CD14-positive monocyte (primary cell): ENCODE measurements around the gene PTGR2. TPM values are rescaled to one million over a fixed set of nuclear protein-coding genes. Genes with fewer than 3 reads are reported as not detected.
"Not testable (repeated sequence)": the region's sequence is repeated elsewhere in the genome, so short reads cannot be mapped to it uniquely, and the experiment has no call there.

ENCODE experiments used
- DNase-seq, 3 donors: peaks; one replicate each; pipeline ENCODE4 v3.0.0-alpha.2; 2011 to 2022
- H2AFZ ChIP-seq: 2 replicates; pipeline ENCODE4 v1.6.0; 2012; ENCODE audit warnings: mild to moderate bottlenecking, low read depth, low read length, inconsistent platforms; ENCODE audit not compliant: insufficient read depth, poor library complexity, severe bottlenecking
- H3K27ac ChIP-seq, 2 donors: 1 replicate in 1 of 2; 2 replicates in 1 of 2; pipeline ENCODE4 v1.5.1; 2012 to 2013; ENCODE audit warnings: low read length in 2 of 2, control low read depth in 1 of 2, inconsistent platforms in 1 of 2, low read depth in 1 of 2, mild to moderate bottlenecking in 1 of 2
- H3K27me3 ChIP-seq, 2 donors: one replicate each; pipeline versions ENCODE4 v1.6.0 to v1.6.1; 2011 to 2013; ENCODE audit warnings: low read length in 2 of 2; ENCODE audit not compliant: control insufficient read depth in 2 of 2, insufficient read depth in 2 of 2
- H3K36me3 ChIP-seq, 2 donors: replicated peaks in 1 of 2; 1 replicate in 1 of 2; 2 replicates in 1 of 2; pipeline versions ENCODE4 v1.5.1 to v1.6.1; 2012 to 2013; ENCODE audit warnings: low read length in 2 of 2, control low read depth in 1 of 2, inconsistent platforms in 1 of 2, mild to moderate bottlenecking in 1 of 2; ENCODE audit not compliant: insufficient read depth in 2 of 2, control insufficient read depth in 1 of 2
- H3K4me1 ChIP-seq, 2 donors: 1 replicate in 1 of 2; 2 replicates in 1 of 2; pipeline versions ENCODE4 v1.5.1 to v1.6.1; 2012 to 2013; ENCODE audit warnings: low read length in 2 of 2, control low read depth in 1 of 2, inconsistent platforms in 1 of 2, mild to moderate bottlenecking in 1 of 2, moderate library complexity in 1 of 2; ENCODE audit not compliant: insufficient read depth in 2 of 2, control insufficient read depth in 1 of 2
- H3K4me2 ChIP-seq: replicated peaks from 2 replicates; pipeline ENCODE3; 2012; ENCODE audit warnings: low read length, moderate library complexity, mild to moderate bottlenecking; ENCODE audit not compliant: poor library complexity, severe bottlenecking; ENCODE audit errors: extremely low read depth
- H3K4me3 ChIP-seq, 3 experiments: fragments of 200-600 bp in 1 of 3; sonication (generic) in 1 of 3; replicated peaks in 1 of 3; 1 replicate in 2 of 3; 2 replicates in 1 of 3; pipeline ENCODE4 v1.5.1; 2011 to 2013; ENCODE audit warnings: low read length in 3 of 3, mild to moderate bottlenecking in 3 of 3, control low read depth in 2 of 3, low read depth in 2 of 3, inconsistent platforms in 1 of 3, moderate library complexity in 1 of 3
- H3K79me2 ChIP-seq: 2 replicates; pipeline ENCODE4 v1.6.0; 2012; ENCODE audit warnings: mild to moderate bottlenecking, control low read depth, inconsistent platforms, low read length, moderate library complexity; ENCODE audit not compliant: insufficient read depth
- H3K9ac ChIP-seq: 2 replicates; pipeline ENCODE4 v1.6.0; 2017; ENCODE audit warnings: low read length, mild to moderate bottlenecking; ENCODE audit not compliant: insufficient read depth, poor library complexity, severe bottlenecking
- H3K9me3 ChIP-seq, 2 donors: replicated peaks in 1 of 2; 1 replicate in 1 of 2; 2 replicates in 1 of 2; pipeline versions ENCODE4 v1.5.1 to v1.6.1; 2012 to 2013; ENCODE audit warnings: low read length in 2 of 2, control low read depth in 1 of 2; ENCODE audit not compliant: control insufficient read depth in 1 of 2, insufficient read depth in 1 of 2
- H4K20me1 ChIP-seq: 2 replicates; pipeline ENCODE4 v1.6.0; 2012; ENCODE audit warnings: mild to moderate bottlenecking, low read length, control low read depth, moderate library complexity; ENCODE audit not compliant: insufficient read depth
- H3K27ac Mint-ChIP-seq, 7 donors: one replicate each; pipeline ENCODE4 v1.8.0; 2020; ENCODE audit warnings: mild to moderate bottlenecking in 7 of 7, mixed read lengths in 7 of 7, moderate library complexity in 6 of 7, inconsistent platforms in 2 of 7
- H3K27me3 Mint-ChIP-seq, 3 donors: one replicate each; pipeline ENCODE4 v1.8.0; 2021 to 2022; ENCODE audit warnings: low read depth in 3 of 3, mild to moderate bottlenecking in 3 of 3, mixed read lengths in 3 of 3, moderate library complexity in 3 of 3, inconsistent platforms in 1 of 3
- H3K36me3 Mint-ChIP-seq, 2 donors: one replicate each; pipeline ENCODE4 v1.8.0; 2020; ENCODE audit warnings: mixed read lengths in 2 of 2, inconsistent platforms in 1 of 2, mild to moderate bottlenecking in 1 of 2
- H3K4me1 Mint-ChIP-seq: one replicate; pipeline ENCODE4 v1.8.0; 2020; ENCODE audit warnings: mild to moderate bottlenecking, mixed read lengths
- H3K4me3 Mint-ChIP-seq, 2 donors: one replicate each; pipeline ENCODE4 v1.8.0; 2020; ENCODE audit warnings: mild to moderate bottlenecking in 2 of 2, mixed read lengths in 2 of 2, moderate library complexity in 1 of 2
- H3K9me3 Mint-ChIP-seq, 7 donors: one replicate each; pipeline ENCODE4 v1.8.0; 2020 to 2022; ENCODE audit warnings: mixed read lengths in 7 of 7, mild to moderate bottlenecking in 6 of 7, moderate library complexity in 6 of 7, inconsistent platforms in 2 of 7
- CTCF ChIP-seq: fragments of 200-600 bp; IDR thresholded peaks from one replicate; pipeline ENCODE4 v1.8.0; 2022; ENCODE audit warnings: antibody characterized with exemption, mild to moderate bottlenecking
- WGBS: methylation state at CpG from one replicate; pipeline ENCODE4 v1.1.5; 2013; ENCODE audit warnings: missing lambda C conversion rate; ENCODE audit not compliant: insufficient coverage; 5-methylcytosine and 5-hydroxymethylcytosine counted together
- intact Hi-C, 2 donors: fragments of 100-400 bp; cut with micrococcal nuclease; formaldehyde crosslinking; loops; one replicate each; pipeline versions ENCODE4 v1.15.0 to v1.15.1; 2023
- polyA plus RNA-seq, 3 donors: library from polyadenylated mRNA; depleted of rRNA in 1 of 3; unstranded in 2 of 3; stranded (reverse) in 1 of 3; fragments of 300-500 nt in 2 of 3; fragments of >200 nt in 1 of 3; fragmentation: Illumina TruSeq in 2 of 3; gene quantifications; 1 replicate in 2 of 3; 2 replicates in 1 of 3; pipeline ENCODE4 v1.2.3, GENCODE V29; 2012 to 2021

The PTGR2 gene
- polyA plus RNA-seq, 3 donors, result 1.1 to 3.8 (median 1.1) TPM

- TF ChIP-seq CTCF, result peak; percentile 95
- H3K27ac Mint-ChIP-seq, result no peak overlapping the region
- intact Hi-C loops, result loop anchor here (1.0 to 5.0 kb wide), 5 partner anchors 38 to 97 kb away; no protein-coding TSS in a partner anchor
Observed at GRCh38 chr14:73825551-73826188, 26.0 kb upstream of the PTGR2 start.

GRCh38 chr14:73827190-73827589 lies 24.4 kb upstream of the PTGR2 start:
- H3K9me3 ChIP-seq, DNase-seq, H3K36me3 ChIP-seq, H3K27me3 Mint-ChIP-seq, H3K27ac ChIP-seq, H3K9me3 Mint-ChIP-seq, H3K79me2 ChIP-seq, H2AFZ ChIP-seq, H3K4me3 ChIP-seq, H3K4me2 ChIP-seq, H3K4me1 ChIP-seq, H3K27ac Mint-ChIP-seq, H3K27me3 ChIP-seq, H4K20me1 ChIP-seq, H3K36me3 Mint-ChIP-seq, H3K4me3 Mint-ChIP-seq, H3K9ac ChIP-seq: not testable (repeated sequence)
- intact Hi-C loops, result loop anchor here (5.0 kb wide), 3 partner anchors 40 to 85 kb away; no protein-coding TSS in a partner anchor
- TF ChIP-seq CTCF, result peak; percentile 22
- H3K4me1 Mint-ChIP-seq, result peaks cover 13% of the 10 kb centered on the region
- 93% methylated on average over 3 of the region's 7 CpGs for WGBS

More at GRCh38 chr14:73825551-73826188, 26.0 kb upstream of the PTGR2 start:
- H3K27ac ChIP-seq, result no peak overlapping the region
- H3K4me1 ChIP-seq, result peaks cover 4 to 5% of the 10 kb centered on the region in 2 donors
- no peaks in the 10 kb centered on the region for H3K9me3 ChIP-seq
- no peaks in the 10 kb centered on the region for H3K9me3 Mint-ChIP-seq
- no peak overlapping the region for H3K4me3 Mint-ChIP-seq
- no peaks in the 10 kb centered on the region for H3K27me3 Mint-ChIP-seq
- peak; percentile 78 to 83 (median 81) for DNase-seq
- no peaks in the 10 kb centered on the region for H3K79me2 ChIP-seq
- WGBS, result 3% methylated on average over 3 of the region's 7 CpGs
- H3K4me2 ChIP-seq, result no peak overlapping the region
- no peaks in the 10 kb centered on the region for H3K36me3 Mint-ChIP-seq
- H3K4me1 Mint-ChIP-seq, result peaks cover 13% of the 10 kb centered on the region
- H3K36me3 ChIP-seq, result no peaks in the 10 kb centered on the region
- H3K4me3 ChIP-seq, result no peak overlapping the region
- no peak overlapping the region for H2AFZ ChIP-seq
- H4K20me1 ChIP-seq, result no peaks in the 10 kb centered on the region
- no peak overlapping the region for H3K9ac ChIP-seq
- no peaks in the 10 kb centered on the region for H3K27me3 ChIP-seq
